RWPE1 (cell line): Measurements from ENCODE around the gene ERBB3.
A peak's percentile ranks its signal among the peaks of the same experiment; 100 is the strongest.

Experiments
- CTCF ChIA-PET: fragments of 350-600 bp; sonication (Branson Sonifier 250); formaldehyde crosslinking; extraction: SDS; loops from one replicate; lab custom pipeline; 2021; lab: Yijun Ruan, JAX
- POLR2A ChIA-PET: fragments of 400-600 bp; formaldehyde crosslinking; extraction: SDS; loops from one replicate; lab custom pipeline; 2020; ENCODE audit warnings: antibody characterized with exemption; ENCODE audit not compliant: low non-redundant PET; lab: Yijun Ruan, JAX
- DNase-seq: peaks from one replicate; pipeline ENCODE4 v3.0.0; 2012; ENCODE audit warnings: low spot score
- H3K27ac ChIP-seq: fragments of 450-650 bp; 2 replicates; pipeline ENCODE4 v1.5.1; 2017
- CTCF ChIP-seq: fragments of 450-650 bp; conservative IDR thresholded peaks from 2 replicates; pipeline ENCODE4 v1.5.1; 2017; ENCODE audit warnings: low read depth, mild to moderate bottlenecking

ERBB3 gene

GRCh38 chr12:56128670-56129205 is 48.8 kb downstream of the ERBB3 start:
- DNase-seq = peak; percentile 33
- TF ChIP-seq CTCF = no peak
- H3K27ac ChIP-seq = peak overlapping the region; percentile 91
- ChIA-PET CTCF (interaction anchor here (0.8 to 1.5 kb wide), 2 partner anchors 23 to 30 kb away, joined by 4 to 6 read pairs; partner anchors contain the start of gene MYL6B), POLR2A (interaction anchor here (0.6 to 1.4 kb wide), 5 partner anchors 11 to 231 kb away, joined by 3 to 8 read pairs (median 3); partner anchors contain the start of gene ZC3H10)

- H3K27ac ChIP-seq = peak overlapping the region; percentile 91
- TF ChIP-seq CTCF = no peak
- ChIA-PET CTCF (interaction anchor here (1.5 kb wide), 1 partner anchor 22 kb away, joined by 6 read pairs; the partner anchor contains the start of gene MYL6B), POLR2A (no interaction called here)
- DNase-seq = peak; percentile 54
Measured at GRCh38 chr12:56129206-56129941, 49.4 kb downstream of the ERBB3 start.

GRCh38 chr12:56129942-56130495 is 50.1 kb downstream of the ERBB3 start:
- H3K27ac ChIP-seq = peak overlapping the region; percentile 91
- ChIA-PET POLR2A (no interaction called here), CTCF (interaction anchor here (1.5 kb wide), 1 partner anchor 22 kb away, joined by 6 read pairs; the partner anchor contains the start of gene MYL6B)
- TF ChIP-seq CTCF = no peak
- DNase-seq = no peak

GRCh38 chr12:56130876-56131275 is 50.9 kb downstream of the ERBB3 start:
- ChIA-PET CTCF (interaction anchor here (0.7 kb wide), 1 partner anchor 13 kb away, joined by 5 read pairs; no protein-coding TSS in a partner anchor), POLR2A (no interaction called here)
- peak overlapping the region; percentile 91 for H3K27ac ChIP-seq
- no peak for TF ChIP-seq CTCF
- DNase-seq = no peak

- no peak for DNase-seq
- no peak for TF ChIP-seq CTCF
- ChIA-PET POLR2A (no interaction called here), CTCF (no interaction called here)
- no peak overlapping the region for H3K27ac ChIP-seq
Measured at GRCh38 chr12:56134897-56135296, 54.9 kb downstream of the ERBB3 start.

- CTCF ChIA-PET = interaction anchor here (0.6 to 1.2 kb wide), 3 partner anchors 18 to 120 kb away, joined by 3 to 6 read pairs (median 6); no protein-coding TSS in a partner anchor
- no peak for TF ChIP-seq CTCF
- POLR2A ChIA-PET = no interaction called here
- peak overlapping the region; percentile 10; the same call in 1 of the 2 replicates for H3K27ac ChIP-seq
- DNase-seq = no peak
Measured at GRCh38 chr12:56137853-56138571, 58.0 kb downstream of the ERBB3 start.
